Fibroblast of pulmonary artery (primary cell): Measurements from ENCODE around the gene ADAM17.
A peak's percentile ranks its signal among the peaks of the same experiment; 100 is the strongest.

Experiments used
- DNase-seq: peaks from one replicate; pipeline ENCODE4 v3.0.0-alpha.2; 2010; ENCODE audit warnings: low read depth
- H3K4me3 ChIP-seq: replicated peaks from 2 replicates; pipeline ENCODE4 v1.5.1; 2011; ENCODE audit warnings: low read depth, mild to moderate bottlenecking, control low read depth, low read length, moderate library complexity
- CTCF ChIP-seq: IDR thresholded peaks from 2 replicates; pipeline ENCODE4 v1.5.1; 2011; ENCODE audit warnings: mild to moderate bottlenecking, control low read depth, low read length, inconsistent platforms; ENCODE audit errors: missing control alignments

The ADAM17 gene

GRCh38 chr2:9582624-9583023 is 27.0 kb upstream of the ADAM17 start:
- DNase-seq: no peak
- H3K4me3 ChIP-seq: no peak overlapping the region
- no peak for TF ChIP-seq CTCF

- no peak overlapping the region for H3K4me3 ChIP-seq
- TF ChIP-seq CTCF: no peak
- DNase-seq: no peak
Measured at GRCh38 chr2:9578467-9579235, 23.0 kb upstream of the ADAM17 start.

GRCh38 chr2:9574331-9574730 is 18.7 kb upstream of the ADAM17 start:
- no peak for TF ChIP-seq CTCF
- H3K4me3 ChIP-seq: no peak overlapping the region
- DNase-seq: no peak

GRCh38 chr2:9573840-9574239 is 18.2 kb upstream of the ADAM17 start:
- no peak overlapping the region for H3K4me3 ChIP-seq
- TF ChIP-seq CTCF: peak; percentile 4
- DNase-seq: no peak

GRCh38 chr2:9573013-9573720 is 17.5 kb upstream of the ADAM17 start:
- no peak for TF ChIP-seq CTCF
- no peak for DNase-seq
- no peak overlapping the region for H3K4me3 ChIP-seq

- no peak for DNase-seq
- no peak overlapping the region for H3K4me3 ChIP-seq
- peak; percentile 24 for TF ChIP-seq CTCF
Measured at GRCh38 chr2:9570182-9571060, 14.8 kb upstream of the ADAM17 start.
